PC-9 (cell line): Measurements from ENCODE around the gene CLHC1. TPM values are rescaled to one million over a fixed set of nuclear protein-coding genes. Genes with fewer than 3 reads are reported as not detected.

Experiments used
- BruUV-seq: library from RNA; stranded (reverse); fragments of 400-500 nt; replicated peaks from 2 replicates; lab custom pipeline; 2021; lab: Mats Ljungman, UMichigan
- CTCF ChIA-PET: fragments of 300-600 bp; sonication (Branson Sonifier 250); formaldehyde crosslinking; loops from one replicate; lab custom pipeline; 2022; ENCODE audit warnings: antibody characterized with exemption; lab: Charles Lee
- POLR2A ChIA-PET: fragments of 300-600 bp; sonication (Branson Sonifier 250); formaldehyde crosslinking; loops from one replicate; lab custom pipeline; 2022; ENCODE audit warnings: antibody characterized with exemption; ENCODE audit not compliant: unreplicated experiment; lab: Charles Lee
- DNase-seq, 2 experiments: peaks; one replicate each; pipeline versions ENCODE4 v3.0.0 to v3.0.0-alpha.2; 2015 to 2022; ENCODE audit warnings: mixed read lengths in 1 of 2
- H2AFZ ChIP-seq: fragments of 200-600 bp; sonication (generic); 2 replicates; pipeline ENCODE4 v1.8.1; 2017; ENCODE audit warnings: antibody characterized with exemption
- H3F3A ChIP-seq: fragments of 200-600 bp; sonication (generic); 2 replicates; pipeline ENCODE4 v1.8.1; 2017; ENCODE audit warnings: antibody characterized with exemption, mild to moderate bottlenecking, low read depth; ENCODE audit not compliant: insufficient read depth
- H3K27ac ChIP-seq: fragments of 200-600 bp; sonication (generic); 2 replicates; pipeline ENCODE4 v1.6.1; 2016; ENCODE audit warnings: mixed run types
- H3K27me3 ChIP-seq: fragments of 200-600 bp; sonication (generic); 2 replicates; pipeline ENCODE4 v1.6.1; 2016; ENCODE audit warnings: low read depth, mixed run types; ENCODE audit not compliant: insufficient read depth
- H3K36me3 ChIP-seq: fragments of 200-600 bp; sonication (generic); 2 replicates; pipeline ENCODE4 v1.6.1; 2016; ENCODE audit warnings: low read depth, mixed run types
- H3K4me1 ChIP-seq: fragments of 200-600 bp; sonication (generic); replicated peaks from 2 replicates; pipeline ENCODE4 v1.6.1; 2016; ENCODE audit warnings: mixed run types; ENCODE audit not compliant: insufficient read depth
- H3K4me2 ChIP-seq: fragments of 200-600 bp; sonication (generic); 2 replicates; pipeline ENCODE4 v1.6.1; 2017; ENCODE audit warnings: mixed run types
- H3K4me3 ChIP-seq: fragments of 200-600 bp; sonication (generic); 2 replicates; pipeline ENCODE4 v1.6.1; 2016; ENCODE audit warnings: mixed run types
- H3K79me2 ChIP-seq: fragments of 200-600 bp; sonication (generic); 2 replicates; pipeline ENCODE4 v1.6.1; 2017; ENCODE audit warnings: low read depth, mixed run types
- H3K9me2 ChIP-seq: fragments of 200-600 bp; sonication (generic); 2 replicates; pipeline ENCODE4 v1.8.1; 2017; ENCODE audit warnings: mild to moderate bottlenecking; ENCODE audit not compliant: insufficient read depth
- H3K9me3 ChIP-seq: fragments of 200-600 bp; sonication (generic); 2 replicates; pipeline ENCODE4 v1.8.1; 2016; ENCODE audit warnings: low read depth; ENCODE audit not compliant: insufficient read depth
- H4K20me1 ChIP-seq: fragments of 200-600 bp; sonication (generic); 2 replicates; pipeline ENCODE4 v1.8.1; 2017; ENCODE audit not compliant: insufficient read depth
- EZH2 ChIP-seq: fragments of 200-600 bp; sonication (generic); IDR thresholded peaks from 2 replicates; pipeline ENCODE4 v1.8.0; 2017; ENCODE audit warnings: antibody characterized with exemption, low read depth
- intact Hi-C: fragments of 100-400 bp; cut with micrococcal nuclease; formaldehyde crosslinking; loops from one replicate; pipeline ENCODE4 v1.10.0; 2022; ENCODE audit not compliant: unreplicated experiment
- total RNA-seq: library from RNA; stranded (reverse); gene quantifications from 2 replicates; pipeline ENCODE4 v1.2.3, GENCODE V29; 2021
- TF ChIP-seq, protein P1 (sequence below): fragments of 200-600 bp; sonication (generic); conservative IDR thresholded peaks from 2 replicates; pipeline ENCODE4 v1.6.1; 2017; ENCODE audit warnings: mixed run types, antibody characterized with exemption, mild to moderate bottlenecking, moderate library complexity

The CLHC1 gene
- total RNA-seq, 1 experiment from 2014 or later = 27.1 TPM

DNA sequence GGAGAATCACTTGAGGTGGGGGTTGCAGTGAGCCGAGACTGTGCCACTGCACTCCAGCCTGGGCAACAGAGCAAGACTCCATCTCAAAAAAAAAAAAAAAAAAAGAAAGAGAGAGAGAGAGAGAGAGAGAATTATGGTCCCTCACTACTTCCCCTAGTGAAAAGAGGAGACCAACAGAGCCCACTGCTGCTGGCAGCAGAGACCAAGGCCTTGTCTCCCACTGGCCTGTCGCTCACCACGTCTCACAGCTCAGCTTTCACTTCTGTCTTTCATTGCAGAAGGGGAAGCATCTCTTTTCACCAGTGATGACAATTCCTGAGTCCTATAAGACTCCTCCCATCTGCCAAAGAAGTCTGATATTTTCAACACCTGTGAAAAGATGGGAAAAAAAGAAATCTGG lies 81.3 kb downstream of the CLHC1 start:
- no peak for DNase-seq
- Histone ChIP-seq H2AFZ (no peak overlapping the region), H3F3A (peaks cover 43% of the 10 kb centered on the region), H3K4me2 (no peak overlapping the region), H3K9me3 (0 out of 2 replicates have a peak, but pooled peaks cover 4% of the 10 kb centered on the region), H3K9me2 (no peaks in the 10 kb centered on the region), H3K27me3 (no peaks in the 10 kb centered on the region), H4K20me1 (no peaks in the 10 kb centered on the region), H3K36me3 (no peaks in the 10 kb centered on the region), H3K4me1 (peaks cover 65% of the 10 kb centered on the region), H3K4me3 (no peak overlapping the region), H3K79me2 (no peaks in the 10 kb centered on the region), H3K27ac (no peak overlapping the region)
- ChIA-PET CTCF (no interaction called here), POLR2A (interaction anchor here (0.7 kb wide), 1 partner anchor 41 kb away, joined by 4 read pairs; no protein-coding TSS in a partner anchor)
- intact Hi-C loops = no loop called here
- no peak for TF ChIP-seq EZH2
- TF ChIP-seq, protein P1, sequence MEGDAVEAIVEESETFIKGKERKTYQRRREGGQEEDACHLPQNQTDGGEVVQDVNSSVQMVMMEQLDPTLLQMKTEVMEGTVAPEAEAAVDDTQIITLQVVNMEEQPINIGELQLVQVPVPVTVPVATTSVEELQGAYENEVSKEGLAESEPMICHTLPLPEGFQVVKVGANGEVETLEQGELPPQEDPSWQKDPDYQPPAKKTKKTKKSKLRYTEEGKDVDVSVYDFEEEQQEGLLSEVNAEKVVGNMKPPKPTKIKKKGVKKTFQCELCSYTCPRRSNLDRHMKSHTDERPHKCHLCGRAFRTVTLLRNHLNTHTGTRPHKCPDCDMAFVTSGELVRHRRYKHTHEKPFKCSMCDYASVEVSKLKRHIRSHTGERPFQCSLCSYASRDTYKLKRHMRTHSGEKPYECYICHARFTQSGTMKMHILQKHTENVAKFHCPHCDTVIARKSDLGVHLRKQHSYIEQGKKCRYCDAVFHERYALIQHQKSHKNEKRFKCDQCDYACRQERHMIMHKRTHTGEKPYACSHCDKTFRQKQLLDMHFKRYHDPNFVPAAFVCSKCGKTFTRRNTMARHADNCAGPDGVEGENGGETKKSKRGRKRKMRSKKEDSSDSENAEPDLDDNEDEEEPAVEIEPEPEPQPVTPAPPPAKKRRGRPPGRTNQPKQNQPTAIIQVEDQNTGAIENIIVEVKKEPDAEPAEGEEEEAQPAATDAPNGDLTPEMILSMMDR = no peak
- BruUV-seq = no TSS peak

DNA sequence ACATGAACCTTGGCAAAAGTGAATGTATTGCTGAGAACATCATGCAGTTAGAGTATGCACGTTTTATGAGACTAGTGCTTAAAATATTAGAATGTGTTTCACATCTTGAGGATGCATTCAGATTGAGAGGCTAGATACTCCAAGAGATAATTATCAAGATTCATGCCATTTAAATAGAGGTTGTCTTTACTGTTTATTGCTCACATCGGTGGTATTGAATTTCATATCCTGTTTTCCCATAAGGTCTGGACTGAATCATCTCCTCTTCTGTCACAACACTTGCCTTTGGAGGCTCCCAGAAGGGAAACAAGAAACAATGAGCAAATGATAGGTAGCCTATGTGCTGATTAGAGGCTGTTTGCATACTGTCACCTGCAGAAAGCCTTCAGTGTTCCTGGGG lies 83.8 kb downstream of the CLHC1 start:
- Histone ChIP-seq H3K27ac (peak overlapping the region; percentile 81), H3K36me3 (no peaks in the 10 kb centered on the region), H3K4me1 (peaks cover 39% of the 10 kb centered on the region), H3K9me2 (no peaks in the 10 kb centered on the region), H3K4me3 (no peak overlapping the region), H2AFZ (no peak overlapping the region), H3K9me3 (0 out of 2 replicates have a peak, but pooled peaks cover 10% of the 10 kb centered on the region), H3K4me2 (peak overlapping the region; percentile 58), H4K20me1 (no peaks in the 10 kb centered on the region), H3K27me3 (no peaks in the 10 kb centered on the region), H3F3A (peaks cover 32% of the 10 kb centered on the region), H3K79me2 (no peaks in the 10 kb centered on the region)
- DNase-seq = peak; percentile 21 to 99
- intact Hi-C loops = no loop called here
- BruUV-seq = no TSS peak
- ChIA-PET POLR2A (interaction anchor here (0.6 kb wide), 1 partner anchor 169 kb away, joined by 4 read pairs; no protein-coding TSS in a partner anchor), CTCF (interaction anchor here (0.6 kb wide), 1 partner anchor 127 kb away, joined by 10 read pairs; no protein-coding TSS in a partner anchor)
- no peak for TF ChIP-seq EZH2

DNA sequence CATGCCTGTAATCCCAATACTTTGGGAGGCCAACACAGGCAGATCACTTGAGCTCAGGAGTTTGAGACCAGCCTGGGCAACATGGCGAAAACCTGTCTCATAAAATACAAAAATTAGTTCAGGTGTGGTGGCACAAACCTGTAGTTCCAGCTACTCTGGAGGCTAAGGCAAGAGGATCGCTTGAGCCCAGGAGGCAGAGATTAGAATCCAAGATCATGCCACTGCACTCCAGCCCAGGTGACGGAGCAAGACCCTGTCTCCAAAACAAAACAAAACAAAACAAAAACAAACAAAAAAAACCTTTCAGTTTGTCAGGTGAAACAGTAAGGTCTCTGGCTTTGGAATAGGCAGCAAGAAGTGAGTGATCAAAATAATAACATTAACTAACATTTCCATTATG lies 84.6 kb downstream of the CLHC1 start:
- Histone ChIP-seq H3K4me2 (peak overlapping the region; percentile 58), H4K20me1 (no peaks in the 10 kb centered on the region), H3K9me3 (0 out of 2 replicates have a peak, but pooled peaks cover 10% of the 10 kb centered on the region), H3K36me3 (no peaks in the 10 kb centered on the region), H3K79me2 (no peaks in the 10 kb centered on the region), H3F3A (peaks cover 32% of the 10 kb centered on the region), H3K27me3 (no peaks in the 10 kb centered on the region), H3K4me1 (peaks cover 35% of the 10 kb centered on the region), H2AFZ (no peak overlapping the region), H3K27ac (peak overlapping the region; percentile 81), H3K4me3 (no peak overlapping the region), H3K9me2 (no peaks in the 10 kb centered on the region)
- intact Hi-C loops = no loop called here
- ChIA-PET CTCF (no interaction called here), POLR2A (interaction anchor here (0.6 to 0.8 kb wide), 2 partner anchors 122 to 168 kb away, joined by 4 to 5 read pairs; no protein-coding TSS in a partner anchor)
- BruUV-seq = no TSS peak
- DNase-seq = no peak
- no peak for TF ChIP-seq EZH2
- TF ChIP-seq, protein P1 = no peak
